NB4 (cell line): ENCODE results near the gene IP6K1.

Source experiments
- MAX ChIP-seq: IDR thresholded peaks from 2 replicates; pipeline ENCODE4 v1.6.1; 2011; ENCODE audit warnings: low read depth, low read length
- MYC ChIP-seq: IDR thresholded peaks from 2 replicates; pipeline ENCODE4 v1.6.1; 2011; ENCODE audit warnings: low read depth, low read length
- POLR2A ChIP-seq: IDR thresholded peaks from 2 replicates; pipeline ENCODE4 v1.6.1; 2011; ENCODE audit warnings: mild to moderate bottlenecking; ENCODE audit not compliant: insufficient read length; ENCODE audit errors: extremely low read depth
- TF ChIP-seq, protein P1 (sequence below): IDR thresholded peaks from one replicate; pipeline ENCODE4 v1.5.1; 2012; ENCODE audit warnings: low read depth, low read length

DNA sequence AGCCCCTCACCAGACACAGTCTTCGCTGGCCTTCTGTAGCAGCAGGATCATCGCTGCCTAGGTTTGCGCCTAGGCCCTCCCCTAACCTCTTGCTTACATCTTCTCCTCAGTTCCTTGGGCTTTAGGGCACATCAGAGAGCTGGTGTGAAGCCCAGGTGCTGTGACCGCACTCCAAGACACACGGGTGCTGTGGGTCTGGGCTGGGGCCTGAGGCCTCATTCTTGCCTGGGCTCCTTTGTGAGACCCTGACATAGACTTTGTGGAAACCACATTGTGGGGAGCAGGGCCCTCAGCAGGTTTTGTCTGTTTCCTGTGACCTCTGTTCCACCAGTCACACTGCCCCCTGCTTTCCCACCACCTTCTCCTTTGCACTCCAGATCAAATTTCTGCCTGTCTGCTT is 74.9 kb downstream of the IP6K1 start:
- TF ChIP-seq, protein P1, sequence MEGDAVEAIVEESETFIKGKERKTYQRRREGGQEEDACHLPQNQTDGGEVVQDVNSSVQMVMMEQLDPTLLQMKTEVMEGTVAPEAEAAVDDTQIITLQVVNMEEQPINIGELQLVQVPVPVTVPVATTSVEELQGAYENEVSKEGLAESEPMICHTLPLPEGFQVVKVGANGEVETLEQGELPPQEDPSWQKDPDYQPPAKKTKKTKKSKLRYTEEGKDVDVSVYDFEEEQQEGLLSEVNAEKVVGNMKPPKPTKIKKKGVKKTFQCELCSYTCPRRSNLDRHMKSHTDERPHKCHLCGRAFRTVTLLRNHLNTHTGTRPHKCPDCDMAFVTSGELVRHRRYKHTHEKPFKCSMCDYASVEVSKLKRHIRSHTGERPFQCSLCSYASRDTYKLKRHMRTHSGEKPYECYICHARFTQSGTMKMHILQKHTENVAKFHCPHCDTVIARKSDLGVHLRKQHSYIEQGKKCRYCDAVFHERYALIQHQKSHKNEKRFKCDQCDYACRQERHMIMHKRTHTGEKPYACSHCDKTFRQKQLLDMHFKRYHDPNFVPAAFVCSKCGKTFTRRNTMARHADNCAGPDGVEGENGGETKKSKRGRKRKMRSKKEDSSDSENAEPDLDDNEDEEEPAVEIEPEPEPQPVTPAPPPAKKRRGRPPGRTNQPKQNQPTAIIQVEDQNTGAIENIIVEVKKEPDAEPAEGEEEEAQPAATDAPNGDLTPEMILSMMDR = no peak
- TF ChIP-seq MAX = no peak
- TF ChIP-seq POLR2A = no peak
- TF ChIP-seq MYC = no peak
